Thyroid gland (tissue), 4 donors: ENCODE measurements around the gene RAMP3. TPM values are rescaled to one million over a fixed set of nuclear protein-coding genes. Genes with fewer than 3 reads are reported as not detected.

Source experiments
- DNase-seq, 2 donors: peaks; one replicate each; pipeline ENCODE4 v3.0.0-alpha.2; 2019
- H3K27ac ChIP-seq, 3 donors: fragments of 200-600 bp; sonication (generic); 1 replicate in 2 of 3; 2 replicates in 1 of 3; pipeline ENCODE4 v1.5.1; 2016 to 2019; ENCODE audit warnings: mild to moderate bottlenecking in 1 of 3, moderate library complexity in 1 of 3
- H3K27me3 ChIP-seq: fragments of 200-600 bp; sonication (generic); one replicate; pipeline ENCODE4 v1.5.1; 2019
- H3K36me3 ChIP-seq, 2 donors: fragments of 200-600 bp; sonication (generic); one replicate each; pipeline ENCODE4 v1.5.1; 2016 to 2019
- H3K4me1 ChIP-seq, 2 donors: fragments of 200-600 bp; sonication (generic); one replicate each; pipeline ENCODE4 v1.5.1; 2017 to 2019
- H3K4me3 ChIP-seq, 3 donors: fragments of 200-600 bp; sonication (generic); replicated peaks in 1 of 3; 1 replicate in 2 of 3; 2 replicates in 1 of 3; pipeline ENCODE4 v1.5.1; 2016; ENCODE audit warnings: mild to moderate bottlenecking in 1 of 3
- H3K9me3 ChIP-seq: fragments of 200-600 bp; sonication (generic); one replicate; pipeline ENCODE4 v1.5.1; 2017
- CTCF ChIP-seq, 6 experiments: fragments of 200-600 bp in 3 of 6; fragments of 450-650 bp in 3 of 6; sonication (generic) in 3 of 6; IDR thresholded peaks; one replicate each; pipeline ENCODE4 v1.5.1; 2016 to 2019; ENCODE audit warnings: antibody characterized with exemption in 6 of 6, mild to moderate bottlenecking in 2 of 6, inconsistent platforms in 1 of 6, moderate library complexity in 1 of 6
- POLR2A ChIP-seq, 2 donors: fragments of 450-650 bp; IDR thresholded peaks; one replicate each; pipeline ENCODE4 v1.6.1; 2017; ENCODE audit warnings: antibody characterized with exemption in 2 of 2, mild to moderate bottlenecking in 2 of 2, moderate library complexity in 1 of 2
- WGBS, 2 donors: methylation state at CpG; one replicate each; pipeline ENCODE4 v1.1.5; 2017; 5-methylcytosine and 5-hydroxymethylcytosine counted together
- intact Hi-C: fragments of 100-400 bp; cut with DNase I; formaldehyde crosslinking; loops from one replicate; pipeline ENCODE4 v1.15.1; 2023
- total RNA-seq, 4 donors: library from RNA; depleted of rRNA; stranded (reverse); fragments of >200 nt; gene quantifications; one replicate each; pipeline ENCODE4 v1.2.3, GENCODE V29; 2016

RAMP3 gene
- total RNA-seq, 4 donors from 2014 or later, result 40.1 to 145 (median 73.1) TPM

GRCh38 chr7:45225311-45225947, 67.8 kb downstream of the RAMP3 start:
- H3K4me3 ChIP-seq, result no peak overlapping the region
- WGBS, 2 donors, result 79 to 81% methylated on average over 9 of the region's 9 CpGs
- no peaks in the 10 kb centered on the region for H3K27me3 ChIP-seq
- H3K4me1 ChIP-seq, result no peaks in the 10 kb centered on the region
- intact Hi-C loops, result no loop called here
- no peak overlapping the region for H3K27ac ChIP-seq
- DNase-seq, result no peak
- H3K9me3 ChIP-seq, result no peaks in the 10 kb centered on the region
- no peak for TF ChIP-seq CTCF (IDR thresholded peaks at IDR 0.05)
- TF ChIP-seq POLR2A (IDR thresholded peaks at IDR 0.05), result no peak
- no peaks in the 10 kb centered on the region for H3K36me3 ChIP-seq

- Histone ChIP-seq H3K27ac (no peak overlapping the region), H3K27me3 (no peaks in the 10 kb centered on the region), H3K4me1 (no peaks in the 10 kb centered on the region), H3K4me3 (no peak overlapping the region), H3K9me3 (no peaks in the 10 kb centered on the region), H3K36me3 (no peaks in the 10 kb centered on the region)
- TF ChIP-seq CTCF (IDR thresholded peaks at IDR 0.05), result no peak
- no peak for TF ChIP-seq POLR2A (IDR thresholded peaks at IDR 0.05)
- WGBS, 2 donors, result 31 to 80% methylated on average over 1 to 2 of the region's 2 CpGs
- no peak for DNase-seq
- intact Hi-C loops, result no loop called here
These were observed 68.4 kb downstream of the RAMP3 start for GRCh38 chr7:45225948-45226335.

- TF ChIP-seq POLR2A (IDR thresholded peaks at IDR 0.05) (no peak), CTCF (IDR thresholded peaks at IDR 0.05) (no peak)
- H3K4me3 ChIP-seq, result no peak overlapping the region
- no peak for DNase-seq
- H3K27ac ChIP-seq, result peak overlapping the region in 1 of 3 donors; percentile 22
- 54 to 61% methylated on average over 8 of the region's 8 CpGs for WGBS, 2 donors
- H3K27me3 ChIP-seq, result no peaks in the 10 kb centered on the region
- H3K4me1 ChIP-seq, result no peaks in the 10 kb centered on the region
- H3K36me3 ChIP-seq, result no peaks in the 10 kb centered on the region
- no peaks in the 10 kb centered on the region for H3K9me3 ChIP-seq
- intact Hi-C loops, result no loop called here
These were observed 71.7 kb downstream of the RAMP3 start for GRCh38 chr7:45229156-45229920.

GRCh38 chr7:45230083-45230482, 72.5 kb downstream of the RAMP3 start:
- intact Hi-C loops, result no loop called here
- Histone ChIP-seq H3K27ac (peak overlapping the region in 1 of 3 donors; percentile 22), H3K4me1 (no peaks in the 10 kb centered on the region), H3K36me3 (no peaks in the 10 kb centered on the region), H3K27me3 (no peaks in the 10 kb centered on the region), H3K9me3 (no peaks in the 10 kb centered on the region), H3K4me3 (no peak overlapping the region)
- 54 to 58% methylated on average over 6 of the region's 6 CpGs for WGBS, 2 donors
- no peak for DNase-seq
- TF ChIP-seq POLR2A (IDR thresholded peaks at IDR 0.05) (no peak), CTCF (IDR thresholded peaks at IDR 0.05) (no peak)

GRCh38 chr7:45230611-45231165, 73.1 kb downstream of the RAMP3 start:
- H3K27me3 ChIP-seq, result no peaks in the 10 kb centered on the region
- no peak for DNase-seq
- no peak overlapping the region for H3K4me3 ChIP-seq
- TF ChIP-seq POLR2A (IDR thresholded peaks at IDR 0.05), result no peak
- no peak for TF ChIP-seq CTCF (IDR thresholded peaks at IDR 0.05)
- no peaks in the 10 kb centered on the region for H3K4me1 ChIP-seq
- no peaks in the 10 kb centered on the region for H3K9me3 ChIP-seq
- 65 to 73% methylated on average over 4 of the region's 4 CpGs for WGBS, 2 donors
- intact Hi-C loops, result no loop called here
- no peak overlapping the region for H3K27ac ChIP-seq
- H3K36me3 ChIP-seq, result no peaks in the 10 kb centered on the region
